GM12878 (cell line): ENCODE results near the gene PAX7. TPM values are rescaled to one million over a fixed set of nuclear protein-coding genes. Genes with fewer than 3 reads are reported as not detected.
A peak's percentile ranks its signal among the peaks of the same experiment; 100 is the strongest.

ENCODE experiments used
- ATAC-seq: fragments of 200-7000 bp; cut with Tn5 transposase; 3 replicates; pipeline ENCODE4 v1.9.1; 2020; ENCODE audit warnings: mild to moderate bottlenecking, moderate library complexity
- BruUV-seq: library from RNA; stranded (reverse); fragments of 400-500 nt; replicated peaks from 2 replicates; lab custom pipeline; 2021; lab: Mats Ljungman, UMichigan
- CTCF ChIA-PET: fragments of 300-600 bp; sonication (Branson Sonifier 250); formaldehyde crosslinking; extraction: SDS; loops from one replicate; lab custom pipeline; 2021; ENCODE audit warnings: inconsistent platforms; lab: Yijun Ruan, JAX
- POLR2A ChIA-PET: fragments of 350-600 bp; formaldehyde crosslinking; extraction: SDS; loops from one replicate; lab custom pipeline; 2021; ENCODE audit warnings: inconsistent platforms; lab: Charles Lee
- RAD21 ChIA-PET: fragments of 300-600 bp; sonication (Branson Sonifier 250); formaldehyde crosslinking; loops from one replicate; lab custom pipeline; 2023; ENCODE audit warnings: antibody characterized with exemption; ENCODE audit not compliant: unreplicated experiment; lab: Charles Lee
- SMC1A ChIA-PET: fragments of 300-600 bp; sonication (Branson Sonifier 250); formaldehyde crosslinking; loops from one replicate; lab custom pipeline; 2023; ENCODE audit not compliant: unreplicated experiment, uncharacterized antibody; lab: Charles Lee
- DNase-seq: peaks from one replicate; pipeline ENCODE4 v3.0.0-alpha.2; 2011; ENCODE audit warnings: low read depth, low spot score
- FAIRE-seq: peaks from 3 replicates; lab custom pipeline; 2011; peaks lifted over from hg19 to GRCh38; lab: Jason Lieb, UNC
- H2AFZ ChIP-seq: 2 replicates; pipeline ENCODE4 v1.6.0; 2011; ENCODE audit warnings: low read depth, low read length, control low read depth; ENCODE audit not compliant: control insufficient read depth
- H3K27ac ChIP-seq: 2 replicates; pipeline ENCODE4 v1.5.1; 2011; ENCODE audit warnings: control low read depth; ENCODE audit not compliant: control insufficient read depth, insufficient read depth
- H3K27me3 ChIP-seq, 2 experiments: replicated peaks in 1 of 2; 2 replicates each; pipeline versions ENCODE4 v1.6.0 to v1.6.1; 2011; ENCODE audit warnings: low read length in 1 of 2; ENCODE audit not compliant: control insufficient read depth in 2 of 2, insufficient read depth in 2 of 2
- H3K36me3 ChIP-seq, 2 experiments: 2 replicates each; pipeline ENCODE4 v1.5.1; 2011; ENCODE audit warnings: low read length in 1 of 2; ENCODE audit not compliant: control insufficient read depth in 2 of 2, insufficient read depth in 2 of 2
- H3K4me1 ChIP-seq: 2 replicates; pipeline ENCODE4 v1.6.1; 2011; ENCODE audit warnings: mild to moderate bottlenecking, low read length, moderate library complexity, mixed read lengths; ENCODE audit not compliant: control insufficient read depth, insufficient read depth
- H3K4me2 ChIP-seq: 2 replicates; pipeline ENCODE4 v1.6.0; 2011; ENCODE audit warnings: control low read depth; ENCODE audit not compliant: control insufficient read depth, insufficient read depth
- H3K4me3 ChIP-seq: fragments of 200-600 bp; sonication (generic); 2 replicates; pipeline ENCODE4 v1.5.1; 2016
- H3K79me2 ChIP-seq: 2 replicates; pipeline ENCODE4 v1.6.0; 2011; ENCODE audit warnings: low read length; ENCODE audit not compliant: control insufficient read depth, insufficient read depth
- H3K9ac ChIP-seq: 2 replicates; pipeline ENCODE4 v1.8.0; 2011; ENCODE audit warnings: low read length, control low read depth, mixed read lengths; ENCODE audit not compliant: control insufficient read depth, insufficient read depth
- H3K9me3 ChIP-seq: replicated peaks from 3 replicates; pipeline ENCODE4 v1.5.1; 2011; ENCODE audit warnings: mild to moderate bottlenecking, low read length; ENCODE audit not compliant: control insufficient read depth, insufficient read depth
- H4K20me1 ChIP-seq: 2 replicates; pipeline ENCODE4 v1.6.0; 2011; ENCODE audit not compliant: control insufficient read depth, insufficient read depth
- E2F8 ChIP-seq: fragments of 450-650 bp; IDR thresholded peaks from 2 replicates; pipeline ENCODE4 v1.6.1; 2018; ENCODE audit warnings: mild to moderate bottlenecking, low read depth, moderate library complexity; ENCODE audit not compliant: partially characterized antibody
- EZH2 ChIP-seq: IDR thresholded peaks from 2 replicates; pipeline ENCODE4 v1.6.1; 2012; ENCODE audit warnings: low read depth, mild to moderate bottlenecking, control low read depth, inconsistent platforms, low read length, borderline replicate concordance; ENCODE audit not compliant: control insufficient read depth
- NFXL1 ChIP-seq: fragments of 450-650 bp; IDR thresholded peaks from 2 replicates; pipeline ENCODE4 v1.6.1; 2017; ENCODE audit warnings: antibody characterized with exemption, mild to moderate bottlenecking, borderline replicate concordance
- SMAD5 ChIP-seq: IDR thresholded peaks from 2 replicates; pipeline ENCODE4 v1.6.1; 2016; ENCODE audit warnings: antibody characterized with exemption, low read depth
- SUZ12 ChIP-seq: fragments of 200-600 bp; sonication (generic); IDR thresholded peaks from one replicate; pipeline ENCODE4 v1.6.1; 2018; ENCODE audit warnings: antibody characterized with exemption, mild to moderate bottlenecking; ENCODE audit not compliant: unreplicated experiment
- WGBS: methylation state at CpG from one replicate; pipeline ENCODE4 v1.1.6; 2016; ENCODE audit warnings: low lambda C conversion rate; ENCODE audit not compliant: insufficient replicate concordance, insufficient coverage; ENCODE audit errors: missing lambda C conversion rate; 5-methylcytosine and 5-hydroxymethylcytosine counted together
- in situ Hi-C: fragments of 300-500 bp; cut with MboI; formaldehyde crosslinking; loops from 9 replicates; pipeline ENCODE4 v1.14.3; 2018; ENCODE audit warnings: mixed read lengths
- intact Hi-C: fragments of 100-400 bp; cut with micrococcal nuclease; formaldehyde crosslinking; loops from one replicate; pipeline ENCODE4 v1.14.2; 2022; ENCODE audit not compliant: unreplicated experiment
- polyA plus RNA-seq, 11 experiments: library from polyadenylated mRNA; depleted of rRNA in 4 of 11; unstranded in 6 of 11; stranded (reverse) in 5 of 11; fragments of >200 nt; fragmentation: Nextera tagmentation in 4 of 11; fragmentation: Illumina TruSeq in 1 of 11; extraction: Ambion mirVana in 4 of 11; extraction: Trizol in 1 of 11; gene quantifications; 1 replicate in 1 of 11; 2 replicates in 10 of 11; pipeline versions ENCODE4 v1.2.1 to v1.2.3, GENCODE V29; 2011 to 2016; ENCODE audit warnings: inconsistent platforms in 2 of 11, missing spikeins in 2 of 11, low read depth in 1 of 11
- total RNA-seq, 4 experiments: library from RNA; depleted of rRNA in 3 of 4; stranded (reverse); fragments of >200 nt in 3 of 4; fragmentation: Illumina TruSeq in 1 of 4; extraction: Trizol in 1 of 4; gene quantifications; 2 replicates each; pipeline versions ENCODE4 v1.2.1 to v1.2.3, GENCODE V29; 2013 to 2021
- TF ChIP-seq, protein P1 (sequence below): fragments of 450-650 bp; IDR thresholded peaks from 2 replicates; pipeline ENCODE4 v1.6.1; 2017; ENCODE audit warnings: antibody characterized with exemption, mild to moderate bottlenecking, moderate library complexity
- TF ChIP-seq, protein P2 (sequence below): fragments of 450-650 bp; IDR thresholded peaks from 2 replicates; pipeline ENCODE4 v1.6.1; 2017; ENCODE audit warnings: mild to moderate bottlenecking, moderate library complexity

PAX7 gene
- total and polyA plus RNA-seq, 10 of the 15 experiments (the other 5 are each of a cell fraction or from before 2014, with no cell fraction given) = not detected

- POLR2A ChIA-PET = no interaction called here
- WGBS = 20% methylated on average over 69 of the region's 73 CpGs
- no peaks in the 10 kb centered on the region for H3K4me1 ChIP-seq
- H3K9me3 ChIP-seq = no peaks in the 10 kb centered on the region
- no peak for ATAC-seq
- no peaks in the 10 kb centered on the region for H3K79me2 ChIP-seq
- H4K20me1 ChIP-seq = no peaks in the 10 kb centered on the region
- BruUV-seq = no TSS peak
- H3K9ac ChIP-seq = no peak overlapping the region
- H3K27me3 ChIP-seq = peaks cover 24 to 33% of the 10 kb centered on the region in 2 experiments
- intact Hi-C loops = no loop called here
- in situ Hi-C loops = no loop called here
- H3K36me3 ChIP-seq = no peaks in the 10 kb centered on the region
- DNase-seq = no peak
- H3K4me2 ChIP-seq = no peak overlapping the region
- no peak for FAIRE-seq
- TF ChIP-seq, protein P1, sequence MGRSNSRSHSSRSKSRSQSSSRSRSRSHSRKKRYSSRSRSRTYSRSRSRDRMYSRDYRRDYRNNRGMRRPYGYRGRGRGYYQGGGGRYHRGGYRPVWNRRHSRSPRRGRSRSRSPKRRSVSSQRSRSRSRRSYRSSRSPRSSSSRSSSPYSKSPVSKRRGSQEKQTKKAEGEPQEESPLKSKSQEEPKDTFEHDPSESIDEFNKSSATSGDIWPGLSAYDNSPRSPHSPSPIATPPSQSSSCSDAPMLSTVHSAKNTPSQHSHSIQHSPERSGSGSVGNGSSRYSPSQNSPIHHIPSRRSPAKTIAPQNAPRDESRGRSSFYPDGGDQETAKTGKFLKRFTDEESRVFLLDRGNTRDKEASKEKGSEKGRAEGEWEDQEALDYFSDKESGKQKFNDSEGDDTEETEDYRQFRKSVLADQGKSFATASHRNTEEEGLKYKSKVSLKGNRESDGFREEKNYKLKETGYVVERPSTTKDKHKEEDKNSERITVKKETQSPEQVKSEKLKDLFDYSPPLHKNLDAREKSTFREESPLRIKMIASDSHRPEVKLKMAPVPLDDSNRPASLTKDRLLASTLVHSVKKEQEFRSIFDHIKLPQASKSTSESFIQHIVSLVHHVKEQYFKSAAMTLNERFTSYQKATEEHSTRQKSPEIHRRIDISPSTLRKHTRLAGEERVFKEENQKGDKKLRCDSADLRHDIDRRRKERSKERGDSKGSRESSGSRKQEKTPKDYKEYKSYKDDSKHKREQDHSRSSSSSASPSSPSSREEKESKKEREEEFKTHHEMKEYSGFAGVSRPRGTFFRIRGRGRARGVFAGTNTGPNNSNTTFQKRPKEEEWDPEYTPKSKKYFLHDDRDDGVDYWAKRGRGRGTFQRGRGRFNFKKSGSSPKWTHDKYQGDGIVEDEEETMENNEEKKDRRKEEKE = no peak
- TF ChIP-seq E2F8 (no peak), SUZ12 (peak; percentile 41), EZH2 (peak; percentile 10; the same call in 1 of the 2 replicates), NFXL1 (no peak), SMAD5 (no peak)
- TF ChIP-seq, protein P2, sequence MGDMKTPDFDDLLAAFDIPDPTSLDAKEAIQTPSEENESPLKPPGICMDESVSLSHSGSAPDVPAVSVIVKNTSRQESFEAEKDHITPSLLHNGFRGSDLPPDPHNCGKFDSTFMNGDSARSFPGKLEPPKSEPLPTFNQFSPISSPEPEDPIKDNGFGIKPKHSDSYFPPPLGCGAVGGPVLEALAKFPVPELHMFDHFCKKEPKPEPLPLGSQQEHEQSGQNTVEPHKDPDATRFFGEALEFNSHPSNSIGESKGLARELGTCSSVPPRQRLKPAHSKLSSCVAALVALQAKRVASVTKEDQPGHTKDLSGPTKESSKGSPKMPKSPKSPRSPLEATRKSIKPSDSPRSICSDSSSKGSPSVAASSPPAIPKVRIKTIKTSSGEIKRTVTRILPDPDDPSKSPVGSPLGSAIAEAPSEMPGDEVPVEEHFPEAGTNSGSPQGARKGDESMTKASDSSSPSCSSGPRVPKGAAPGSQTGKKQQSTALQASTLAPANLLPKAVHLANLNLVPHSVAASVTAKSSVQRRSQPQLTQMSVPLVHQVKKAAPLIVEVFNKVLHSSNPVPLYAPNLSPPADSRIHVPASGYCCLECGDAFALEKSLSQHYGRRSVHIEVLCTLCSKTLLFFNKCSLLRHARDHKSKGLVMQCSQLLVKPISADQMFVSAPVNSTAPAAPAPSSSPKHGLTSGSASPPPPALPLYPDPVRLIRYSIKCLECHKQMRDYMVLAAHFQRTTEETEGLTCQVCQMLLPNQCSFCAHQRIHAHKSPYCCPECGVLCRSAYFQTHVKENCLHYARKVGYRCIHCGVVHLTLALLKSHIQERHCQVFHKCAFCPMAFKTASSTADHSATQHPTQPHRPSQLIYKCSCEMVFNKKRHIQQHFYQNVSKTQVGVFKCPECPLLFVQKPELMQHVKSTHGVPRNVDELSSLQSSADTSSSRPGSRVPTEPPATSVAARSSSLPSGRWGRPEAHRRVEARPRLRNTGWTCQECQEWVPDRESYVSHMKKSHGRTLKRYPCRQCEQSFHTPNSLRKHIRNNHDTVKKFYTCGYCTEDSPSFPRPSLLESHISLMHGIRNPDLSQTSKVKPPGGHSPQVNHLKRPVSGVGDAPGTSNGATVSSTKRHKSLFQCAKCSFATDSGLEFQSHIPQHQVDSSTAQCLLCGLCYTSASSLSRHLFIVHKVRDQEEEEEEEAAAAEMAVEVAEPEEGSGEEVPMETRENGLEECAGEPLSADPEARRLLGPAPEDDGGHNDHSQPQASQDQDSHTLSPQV = no peak
- RAD21 ChIA-PET = no interaction called here
- CTCF ChIA-PET = no interaction called here
- no peak overlapping the region for H2AFZ ChIP-seq
- no peak overlapping the region for H3K27ac ChIP-seq
- H3K4me3 ChIP-seq = no peak overlapping the region
- SMC1A ChIA-PET = no interaction called here
Measured at GRCh38 chr1:18643154-18644012, 12.7 kb downstream of the PAX7 start.
